ENCODE measurements around the gene CBR4.
"Not testable (repeated sequence)": the region's sequence is repeated elsewhere in the genome, so short reads cannot be mapped to it uniquely, and the experiment has no call there.

CBR4 gene

DNA sequence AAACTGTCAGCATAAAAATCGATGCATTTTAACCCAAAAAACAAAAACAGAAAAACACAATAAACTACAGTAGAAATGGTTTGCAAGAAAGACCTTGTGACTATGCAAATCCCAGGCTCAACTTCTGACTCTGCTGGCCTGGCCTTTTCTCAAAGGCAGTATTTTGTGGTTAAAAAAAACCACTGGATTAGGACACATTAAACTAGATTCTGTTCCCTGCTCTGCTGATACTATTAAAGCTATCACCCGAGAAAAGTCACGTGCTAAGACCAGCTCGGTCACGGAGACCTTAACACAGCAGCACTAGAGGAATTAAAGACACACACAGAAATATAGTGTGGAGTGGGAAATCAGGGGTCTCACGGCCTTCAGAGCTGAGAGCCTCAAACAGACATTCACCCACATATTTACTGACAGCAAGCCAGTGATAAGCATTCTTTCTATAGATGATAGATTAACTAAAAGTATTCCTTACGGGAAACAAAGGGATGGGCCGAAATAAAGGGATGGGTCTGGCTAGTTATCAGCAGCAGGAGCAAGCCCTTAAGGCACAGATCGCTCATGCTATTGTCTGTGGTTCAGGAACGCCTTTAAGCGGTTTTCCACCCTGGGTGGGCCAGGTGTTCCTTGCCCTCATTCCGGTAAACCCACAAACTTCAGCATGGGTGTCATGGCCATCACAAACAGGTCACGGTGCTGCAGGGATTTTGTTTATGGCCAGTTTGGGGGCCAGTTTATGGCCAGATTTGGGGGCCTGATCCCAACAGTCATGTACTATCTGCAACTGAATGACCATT lies 16.1 kb downstream of the CBR4 start:
- no peak for DNase-seq (ENCODE audit: low spot score)

DNA sequence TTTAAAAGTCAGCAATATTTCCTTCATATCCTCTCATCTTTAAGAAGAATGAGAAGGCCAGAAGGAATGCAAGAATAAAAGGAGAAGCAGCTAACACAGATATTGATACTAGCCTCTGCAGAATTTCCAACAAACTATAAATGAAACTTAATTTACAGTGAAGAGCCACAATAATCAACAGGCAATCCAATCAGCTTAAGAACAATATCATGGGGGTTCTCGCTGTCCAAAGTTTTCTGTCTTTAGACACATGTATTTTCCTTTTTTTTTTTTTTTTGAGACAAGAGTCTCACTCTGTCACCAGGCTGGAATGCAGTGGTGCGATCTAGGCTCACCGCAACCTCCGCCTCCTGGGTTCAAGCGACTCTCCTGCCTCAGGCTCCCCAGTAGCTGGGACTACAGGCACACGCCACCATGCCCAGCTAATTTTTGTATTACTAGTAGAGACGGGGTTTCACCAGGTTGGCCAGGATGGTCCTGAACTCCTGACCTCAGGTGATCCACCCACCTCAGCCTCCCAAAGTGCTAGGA lies 17.0 kb downstream of the CBR4 start:
- DNase-seq (ENCODE audit: low spot score) = not testable (repeated sequence)

DNA sequence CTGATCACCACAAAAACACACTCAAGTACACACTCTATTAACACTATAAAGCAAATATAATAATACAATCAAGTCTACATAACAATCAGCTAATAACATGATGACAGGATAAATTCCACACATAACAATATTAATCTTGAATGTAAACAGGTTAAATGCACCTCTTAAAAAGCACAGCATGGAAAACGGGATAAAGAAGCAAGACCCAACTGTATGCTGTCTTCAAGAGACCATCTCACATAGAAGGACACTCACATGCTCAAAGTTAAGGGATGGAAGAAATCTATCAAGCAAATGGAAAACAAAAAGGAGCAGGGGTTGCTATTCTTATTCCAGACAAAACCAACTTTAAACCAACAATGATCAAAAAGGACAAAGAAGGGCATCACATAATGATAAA lies 28.1 kb downstream of the CBR4 start:
- no peak for DNase-seq (ENCODE audit: low spot score)

DNA sequence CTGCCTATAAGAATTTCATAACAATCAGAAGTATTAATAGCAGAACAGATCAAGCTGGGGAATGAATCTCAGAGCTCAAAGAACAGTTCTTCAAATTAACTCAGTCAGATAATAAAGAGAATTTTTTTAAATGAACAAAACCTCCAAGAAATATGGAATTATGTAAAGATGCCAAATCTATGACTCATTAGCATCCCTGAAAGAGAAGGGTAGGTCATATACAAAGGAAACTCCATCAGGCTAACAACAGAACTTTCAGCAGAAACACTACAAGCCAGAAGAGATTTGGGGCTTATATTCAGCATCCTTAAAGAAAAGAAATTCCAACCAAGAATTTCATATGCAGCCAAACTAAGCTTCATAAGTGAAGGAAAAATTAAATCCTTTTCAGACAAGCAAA lies 28.6 kb downstream of the CBR4 start:
- no peak for DNase-seq (ENCODE audit: low spot score)

DNA sequence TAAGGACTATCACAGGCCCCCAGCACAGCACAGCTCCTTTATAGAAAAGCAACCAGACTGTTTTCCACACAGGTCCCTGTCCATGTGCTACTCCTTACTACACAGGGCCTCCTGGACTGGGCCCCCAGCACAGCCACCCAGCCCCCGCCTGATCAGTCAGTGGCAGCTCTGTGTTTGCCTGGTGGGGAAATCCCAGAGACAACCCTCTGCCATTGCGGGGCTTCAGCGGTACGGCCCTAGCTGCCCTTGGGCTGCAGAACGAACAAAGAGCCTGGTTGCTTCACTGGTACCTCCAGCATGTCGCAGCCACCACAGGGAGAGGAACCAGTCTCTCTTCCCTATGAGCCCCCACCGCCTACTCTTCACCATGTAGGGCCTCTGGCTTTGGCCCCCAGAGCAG lies 30.7 kb downstream of the CBR4 start:
- DNase-seq (ENCODE audit: low spot score) = no peak

DNA sequence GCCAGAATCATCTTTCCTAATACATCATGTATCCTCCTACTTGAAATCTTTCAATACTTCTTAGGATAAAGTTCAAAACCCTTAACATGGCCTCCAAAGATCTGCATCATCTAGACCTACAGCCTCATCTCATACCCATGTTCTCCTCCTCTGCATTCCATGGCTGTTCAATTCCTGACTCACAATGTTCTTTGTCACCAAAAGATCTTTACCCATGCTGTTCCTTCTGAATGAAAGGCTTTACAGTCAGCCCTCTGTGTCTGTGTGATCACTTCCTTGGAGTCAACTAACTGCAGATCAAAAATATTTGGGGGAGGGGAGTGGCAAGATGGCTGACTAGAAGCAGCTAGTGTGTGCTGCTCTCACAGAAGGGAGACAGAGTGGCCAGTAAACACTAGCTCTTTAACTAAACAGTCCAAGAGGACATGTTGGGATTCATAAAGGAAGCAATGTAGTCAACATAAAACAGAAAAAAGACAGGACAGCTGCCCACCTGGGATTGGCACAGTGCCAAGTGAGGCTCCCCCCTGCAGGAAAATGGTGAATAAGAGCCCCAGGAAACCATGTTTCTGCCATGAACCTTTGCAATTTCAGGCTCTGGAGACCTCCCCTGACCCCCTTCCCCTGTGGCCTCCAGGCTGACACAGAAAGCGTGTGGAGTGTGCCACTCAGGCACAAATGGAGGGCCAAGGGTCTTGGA lies 31.9 kb downstream of the CBR4 start:
- no peak for DNase-seq (ENCODE audit: low spot score)

DNA sequence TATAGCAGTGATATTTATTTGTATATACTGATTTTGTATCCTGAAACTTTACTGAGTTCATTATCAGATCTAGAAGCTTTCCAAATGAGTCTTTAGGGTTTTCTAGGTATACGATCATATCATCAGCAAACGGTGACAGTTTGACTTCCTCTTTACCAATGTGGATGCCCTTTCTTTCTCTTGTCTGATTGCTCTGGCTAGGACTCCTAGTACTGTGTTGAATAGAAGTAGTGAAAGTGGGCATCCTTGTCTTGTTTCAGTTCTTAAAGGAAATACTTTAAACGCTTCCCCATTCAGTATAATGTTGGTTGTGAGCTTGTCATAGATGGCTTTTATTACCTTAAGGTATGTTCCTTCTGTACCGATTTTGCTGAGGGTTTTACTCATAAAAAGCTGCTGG lies 37.5 kb downstream of the CBR4 start:
- no peak for DNase-seq (ENCODE audit: low spot score)

DNA sequence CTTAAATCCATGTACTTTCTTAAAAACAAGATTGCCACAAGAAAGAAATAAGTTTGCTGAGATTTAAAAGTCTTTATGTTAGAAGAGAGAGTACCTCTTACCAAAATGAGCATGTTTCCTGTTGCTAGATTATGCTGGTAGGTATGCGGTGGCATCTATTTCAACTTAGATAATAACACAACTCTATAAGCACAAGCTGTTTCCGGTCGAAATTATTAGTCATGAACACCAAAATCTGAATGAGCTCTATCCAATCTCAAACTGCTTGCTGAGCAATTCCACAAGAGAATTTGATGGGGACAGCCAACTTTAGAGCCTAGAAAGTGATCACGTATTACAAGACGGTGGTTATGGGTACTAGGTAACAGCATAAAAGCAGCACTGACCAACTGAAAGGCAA lies 49.3 kb downstream of the CBR4 start:
- DNase-seq (ENCODE audit: low spot score) = no peak

DNA sequence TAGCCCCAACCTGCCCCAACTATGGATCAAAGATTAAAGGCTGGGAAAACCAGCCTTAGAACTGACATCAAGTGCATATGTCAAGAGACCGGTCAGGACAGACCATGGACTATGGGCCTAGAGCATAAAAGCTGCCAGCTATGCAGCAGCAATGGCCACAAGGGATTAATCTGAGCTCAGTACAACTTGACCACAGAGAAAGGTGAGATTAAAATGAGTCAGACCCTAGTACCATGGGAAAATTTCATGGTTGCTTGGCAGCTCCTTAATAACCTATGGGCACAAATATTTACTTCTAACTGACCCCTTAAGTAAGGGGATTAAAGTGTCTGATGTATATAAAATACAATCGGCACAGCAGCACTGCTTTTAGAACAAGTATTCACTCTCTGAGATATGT lies 54.4 kb downstream of the CBR4 start:
- no peak for DNase-seq (ENCODE audit: low spot score)

DNA sequence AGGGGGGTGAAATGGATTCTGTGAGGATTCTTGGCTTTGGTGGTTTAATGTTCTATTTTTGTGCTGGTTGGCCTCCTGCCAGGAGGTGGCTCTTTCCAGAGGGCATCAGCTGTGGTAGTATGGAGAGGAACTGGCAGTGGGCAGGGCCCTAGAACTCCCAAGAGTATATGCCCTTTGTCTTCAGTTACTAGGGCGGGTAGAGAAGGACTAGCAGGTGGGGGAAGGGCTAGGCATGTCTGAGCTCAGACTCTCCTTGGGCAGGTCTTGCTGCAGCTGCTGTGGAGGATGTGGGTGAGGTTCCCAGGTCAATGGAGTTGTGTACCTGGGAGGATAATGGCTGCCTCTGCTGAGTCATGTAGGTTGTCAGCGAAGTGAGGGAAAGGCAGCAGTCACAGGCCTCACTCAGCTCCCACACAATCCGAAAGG lies 57.2 kb downstream of the CBR4 start:
- DNase-seq (ENCODE audit: low spot score) = not testable (repeated sequence)

DNA sequence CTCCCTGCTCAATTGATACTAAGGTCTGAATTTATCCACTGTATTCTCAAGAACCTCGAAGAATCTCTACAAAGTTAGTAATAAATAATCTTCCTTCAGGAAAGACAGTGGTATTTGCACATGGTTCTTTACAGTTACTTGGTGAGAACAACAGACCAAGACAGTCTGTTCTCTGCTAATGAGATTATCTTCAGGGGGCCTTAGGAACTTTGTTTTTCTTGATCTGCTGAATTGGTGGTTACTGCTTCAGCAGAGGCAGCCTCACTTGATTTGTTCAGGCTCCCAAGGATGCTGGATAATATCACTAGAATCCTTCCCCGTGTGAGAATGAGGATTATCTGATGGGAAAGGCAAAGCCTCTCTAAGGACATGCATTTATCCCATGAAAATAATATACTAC lies 64.8 kb downstream of the CBR4 start:
- DNase-seq (ENCODE audit: low spot score) = no peak

DNA sequence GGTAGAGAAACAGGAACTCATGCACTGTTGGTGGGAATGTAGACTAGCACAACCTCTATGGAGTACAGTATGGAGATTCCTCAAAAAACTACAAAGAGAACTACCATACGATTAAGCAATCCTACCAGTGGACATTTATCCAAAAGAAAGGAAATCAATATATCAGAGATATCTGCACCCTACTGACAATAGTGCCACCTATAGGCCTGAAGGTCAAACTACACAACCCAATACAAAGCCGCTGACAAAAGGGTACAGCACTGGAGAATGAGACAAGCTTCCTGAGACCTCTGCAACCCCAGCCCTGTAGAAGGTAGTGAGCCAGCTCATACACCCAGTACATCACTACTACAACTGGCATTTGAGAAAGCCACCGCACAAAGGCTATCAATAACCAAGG lies 67.1 kb downstream of the CBR4 start:
- DNase-seq (ENCODE audit: low spot score) = no peak

Measured in CD4-positive, alpha-beta T cell treated with Interleukin-6 at 100 ng/mL for 8 hours (primary cell).